Measurements from ENCODE around the gene DDX18.

DNA sequence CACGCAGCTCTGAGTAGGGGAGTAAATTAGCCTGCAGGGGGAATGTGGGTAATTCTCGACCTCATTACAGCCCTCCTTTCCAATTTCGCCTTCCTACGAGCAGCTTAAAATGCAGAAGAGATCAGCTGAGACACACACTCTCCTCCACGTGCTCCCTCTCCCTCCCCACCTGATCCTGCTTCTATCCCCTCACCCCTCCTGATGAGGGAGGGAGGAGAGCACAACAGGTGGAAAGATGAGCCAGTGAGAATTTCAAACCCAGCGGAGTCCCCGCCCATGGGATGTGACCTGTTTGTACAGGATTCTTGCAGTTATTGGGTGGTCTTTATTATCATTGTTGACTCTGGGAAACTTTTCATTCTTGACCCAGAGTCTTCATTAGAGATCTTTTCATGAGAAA is 35.5 kb downstream of the DDX18 start:
- TF ChIP-seq, protein P1, sequence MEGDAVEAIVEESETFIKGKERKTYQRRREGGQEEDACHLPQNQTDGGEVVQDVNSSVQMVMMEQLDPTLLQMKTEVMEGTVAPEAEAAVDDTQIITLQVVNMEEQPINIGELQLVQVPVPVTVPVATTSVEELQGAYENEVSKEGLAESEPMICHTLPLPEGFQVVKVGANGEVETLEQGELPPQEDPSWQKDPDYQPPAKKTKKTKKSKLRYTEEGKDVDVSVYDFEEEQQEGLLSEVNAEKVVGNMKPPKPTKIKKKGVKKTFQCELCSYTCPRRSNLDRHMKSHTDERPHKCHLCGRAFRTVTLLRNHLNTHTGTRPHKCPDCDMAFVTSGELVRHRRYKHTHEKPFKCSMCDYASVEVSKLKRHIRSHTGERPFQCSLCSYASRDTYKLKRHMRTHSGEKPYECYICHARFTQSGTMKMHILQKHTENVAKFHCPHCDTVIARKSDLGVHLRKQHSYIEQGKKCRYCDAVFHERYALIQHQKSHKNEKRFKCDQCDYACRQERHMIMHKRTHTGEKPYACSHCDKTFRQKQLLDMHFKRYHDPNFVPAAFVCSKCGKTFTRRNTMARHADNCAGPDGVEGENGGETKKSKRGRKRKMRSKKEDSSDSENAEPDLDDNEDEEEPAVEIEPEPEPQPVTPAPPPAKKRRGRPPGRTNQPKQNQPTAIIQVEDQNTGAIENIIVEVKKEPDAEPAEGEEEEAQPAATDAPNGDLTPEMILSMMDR (IDR thresholded peaks at IDR 0.05 in 2 of 3, conservative IDR thresholded peaks at IDR 0.05 in 1 of 3; ENCODE audit: control insufficient read depth in 2 of 3, extremely low read depth in 1 of 3, insufficient read depth in 1 of 3, low read depth in 3 of 3, low read length in 3 of 3) = no peak
- TF ChIP-seq HDAC2 (IDR thresholded peaks at IDR 0.05) (no peak), TAF1 (IDR thresholded peaks at IDR 0.05; ENCODE audit: borderline replicate concordance, low read depth, low read length) (no peak), POLR2AphosphoS5 (IDR thresholded peaks at IDR 0.05; ENCODE audit: low read length) (no peak), NFYA (IDR thresholded peaks at IDR 0.05; ENCODE audit: borderline replicate concordance, low read depth, low read length) (no peak), EZH2 (IDR thresholded peaks at IDR 0.05; ENCODE audit: borderline replicate concordance, control insufficient read depth, low read depth, low read length) (no peak), POLR2A (IDR thresholded peaks at IDR 0.05; ENCODE audit: low read depth, low read length) (no peak), EGR1 (IDR thresholded peaks at IDR 0.05; ENCODE audit: borderline replicate concordance in 1 of 2, low read depth in 2 of 2, low read length in 2 of 2) (no peak), ZNF274 (IDR thresholded peaks at IDR 0.05; ENCODE audit: insufficient read depth, insufficient read length) (no peak)
- TF ChIP-seq, protein P2, sequence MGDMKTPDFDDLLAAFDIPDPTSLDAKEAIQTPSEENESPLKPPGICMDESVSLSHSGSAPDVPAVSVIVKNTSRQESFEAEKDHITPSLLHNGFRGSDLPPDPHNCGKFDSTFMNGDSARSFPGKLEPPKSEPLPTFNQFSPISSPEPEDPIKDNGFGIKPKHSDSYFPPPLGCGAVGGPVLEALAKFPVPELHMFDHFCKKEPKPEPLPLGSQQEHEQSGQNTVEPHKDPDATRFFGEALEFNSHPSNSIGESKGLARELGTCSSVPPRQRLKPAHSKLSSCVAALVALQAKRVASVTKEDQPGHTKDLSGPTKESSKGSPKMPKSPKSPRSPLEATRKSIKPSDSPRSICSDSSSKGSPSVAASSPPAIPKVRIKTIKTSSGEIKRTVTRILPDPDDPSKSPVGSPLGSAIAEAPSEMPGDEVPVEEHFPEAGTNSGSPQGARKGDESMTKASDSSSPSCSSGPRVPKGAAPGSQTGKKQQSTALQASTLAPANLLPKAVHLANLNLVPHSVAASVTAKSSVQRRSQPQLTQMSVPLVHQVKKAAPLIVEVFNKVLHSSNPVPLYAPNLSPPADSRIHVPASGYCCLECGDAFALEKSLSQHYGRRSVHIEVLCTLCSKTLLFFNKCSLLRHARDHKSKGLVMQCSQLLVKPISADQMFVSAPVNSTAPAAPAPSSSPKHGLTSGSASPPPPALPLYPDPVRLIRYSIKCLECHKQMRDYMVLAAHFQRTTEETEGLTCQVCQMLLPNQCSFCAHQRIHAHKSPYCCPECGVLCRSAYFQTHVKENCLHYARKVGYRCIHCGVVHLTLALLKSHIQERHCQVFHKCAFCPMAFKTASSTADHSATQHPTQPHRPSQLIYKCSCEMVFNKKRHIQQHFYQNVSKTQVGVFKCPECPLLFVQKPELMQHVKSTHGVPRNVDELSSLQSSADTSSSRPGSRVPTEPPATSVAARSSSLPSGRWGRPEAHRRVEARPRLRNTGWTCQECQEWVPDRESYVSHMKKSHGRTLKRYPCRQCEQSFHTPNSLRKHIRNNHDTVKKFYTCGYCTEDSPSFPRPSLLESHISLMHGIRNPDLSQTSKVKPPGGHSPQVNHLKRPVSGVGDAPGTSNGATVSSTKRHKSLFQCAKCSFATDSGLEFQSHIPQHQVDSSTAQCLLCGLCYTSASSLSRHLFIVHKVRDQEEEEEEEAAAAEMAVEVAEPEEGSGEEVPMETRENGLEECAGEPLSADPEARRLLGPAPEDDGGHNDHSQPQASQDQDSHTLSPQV (IDR thresholded peaks at IDR 0.05) = no peak
- TF ChIP-seq, protein P3, sequence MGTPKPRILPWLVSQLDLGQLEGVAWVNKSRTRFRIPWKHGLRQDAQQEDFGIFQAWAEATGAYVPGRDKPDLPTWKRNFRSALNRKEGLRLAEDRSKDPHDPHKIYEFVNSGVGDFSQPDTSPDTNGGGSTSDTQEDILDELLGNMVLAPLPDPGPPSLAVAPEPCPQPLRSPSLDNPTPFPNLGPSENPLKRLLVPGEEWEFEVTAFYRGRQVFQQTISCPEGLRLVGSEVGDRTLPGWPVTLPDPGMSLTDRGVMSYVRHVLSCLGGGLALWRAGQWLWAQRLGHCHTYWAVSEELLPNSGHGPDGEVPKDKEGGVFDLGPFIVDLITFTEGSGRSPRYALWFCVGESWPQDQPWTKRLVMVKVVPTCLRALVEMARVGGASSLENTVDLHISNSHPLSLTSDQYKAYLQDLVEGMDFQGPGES (IDR thresholded peaks at IDR 0.05) = no peak
- TF ChIP-seq, protein P4, sequence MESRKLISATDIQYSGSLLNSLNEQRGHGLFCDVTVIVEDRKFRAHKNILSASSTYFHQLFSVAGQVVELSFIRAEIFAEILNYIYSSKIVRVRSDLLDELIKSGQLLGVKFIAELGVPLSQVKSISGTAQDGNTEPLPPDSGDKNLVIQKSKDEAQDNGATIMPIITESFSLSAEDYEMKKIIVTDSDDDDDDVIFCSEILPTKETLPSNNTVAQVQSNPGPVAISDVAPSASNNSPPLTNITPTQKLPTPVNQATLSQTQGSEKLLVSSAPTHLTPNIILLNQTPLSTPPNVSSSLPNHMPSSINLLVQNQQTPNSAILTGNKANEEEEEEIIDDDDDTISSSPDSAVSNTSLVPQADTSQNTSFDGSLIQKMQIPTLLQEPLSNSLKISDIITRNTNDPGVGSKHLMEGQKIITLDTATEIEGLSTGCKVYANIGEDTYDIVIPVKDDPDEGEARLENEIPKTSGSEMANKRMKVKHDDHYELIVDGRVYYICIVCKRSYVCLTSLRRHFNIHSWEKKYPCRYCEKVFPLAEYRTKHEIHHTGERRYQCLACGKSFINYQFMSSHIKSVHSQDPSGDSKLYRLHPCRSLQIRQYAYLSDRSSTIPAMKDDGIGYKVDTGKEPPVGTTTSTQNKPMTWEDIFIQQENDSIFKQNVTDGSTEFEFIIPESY (IDR thresholded peaks at IDR 0.05) = no peak
- TF ChIP-seq, protein P5, sequence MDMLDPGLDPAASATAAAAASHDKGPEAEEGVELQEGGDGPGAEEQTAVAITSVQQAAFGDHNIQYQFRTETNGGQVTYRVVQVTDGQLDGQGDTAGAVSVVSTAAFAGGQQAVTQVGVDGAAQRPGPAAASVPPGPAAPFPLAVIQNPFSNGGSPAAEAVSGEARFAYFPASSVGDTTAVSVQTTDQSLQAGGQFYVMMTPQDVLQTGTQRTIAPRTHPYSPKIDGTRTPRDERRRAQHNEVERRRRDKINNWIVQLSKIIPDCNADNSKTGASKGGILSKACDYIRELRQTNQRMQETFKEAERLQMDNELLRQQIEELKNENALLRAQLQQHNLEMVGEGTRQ (IDR thresholded peaks at IDR 0.05; ENCODE audit: borderline replicate concordance, low read depth, low read length) = no peak
